Hepatic stellate cell (primary cell): Measurements from ENCODE around the gene TRPT1.

Experiments
- DNase-seq: peaks from one replicate; pipeline ENCODE4 v3.0.0; 2011; ENCODE audit warnings: low spot score

The TRPT1 gene

GRCh38 chr11:64178203-64178602 is 47.8 kb downstream of the TRPT1 start:
- DNase-seq = no peak

DNA sequence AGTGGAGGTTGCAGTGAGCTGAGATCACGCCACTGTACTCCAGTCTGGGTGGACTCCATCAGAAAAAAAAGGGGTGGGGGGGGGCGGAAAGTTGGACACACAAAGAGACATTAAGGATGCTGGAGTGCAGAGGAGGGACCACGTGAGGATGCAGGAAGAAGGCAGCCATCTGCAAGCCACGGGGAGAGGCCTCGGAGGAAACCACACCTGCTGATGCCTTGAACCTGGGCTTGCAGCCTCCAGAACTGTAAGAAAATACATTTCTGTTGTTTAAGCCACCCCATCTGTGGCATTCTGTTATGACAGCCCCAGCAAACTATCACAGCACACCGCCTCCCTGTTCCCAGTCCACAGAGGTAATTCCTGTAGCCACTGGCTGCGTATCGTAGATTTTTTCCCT is 49.2 kb downstream of the TRPT1 start:
- no peak for DNase-seq
